Colonic mucosa (tissue), 4 donors: ENCODE measurements around the gene ZNF804A. TPM values are rescaled to one million over a fixed set of nuclear protein-coding genes. Genes with fewer than 3 reads are reported as not detected.
"Not testable (repeated sequence)": the region's sequence is repeated elsewhere in the genome, so short reads cannot be mapped to it uniquely, and the experiment has no call there.

Experiments
- DNase-seq: peaks from one replicate; pipeline ENCODE4 v3.0.0-alpha.2; 2020
- H3K27ac ChIP-seq: fragments of 200-600 bp; one replicate; pipeline ENCODE4 v1.8.0; 2021
- H3K27me3 ChIP-seq: fragments of 200-600 bp; one replicate; pipeline ENCODE4 v1.8.0; 2021
- H3K36me3 ChIP-seq: fragments of 200-600 bp; one replicate; pipeline ENCODE4 v1.8.0; 2021
- H3K4me1 ChIP-seq: fragments of 200-600 bp; one replicate; pipeline ENCODE4 v1.8.0; 2021; ENCODE audit warnings: mild to moderate bottlenecking
- H3K4me3 ChIP-seq: fragments of 200-600 bp; one replicate; pipeline ENCODE4 v1.8.0; 2021
- H3K9ac ChIP-seq, 2 donors: one replicate each; pipeline ENCODE4 v1.7.0; 2013; ENCODE audit warnings: control low read depth in 2 of 2, low read depth in 2 of 2, low read length in 2 of 2
- H3K9me3 ChIP-seq: fragments of 200-600 bp; one replicate; pipeline ENCODE4 v1.8.0; 2021
- CTCF ChIP-seq: fragments of 200-600 bp; IDR thresholded peaks from one replicate; pipeline ENCODE4 v1.8.0; 2022; ENCODE audit warnings: antibody characterized with exemption, mild to moderate bottlenecking
- intact Hi-C: fragments of 100-400 bp; cut with DNase I; formaldehyde crosslinking; loops from one replicate; pipeline ENCODE4 v1.14.1; 2022
- total RNA-seq, 2 donors: library from RNA; stranded (reverse); fragmentation: NEBNext Ultra II Directional in 1 of 2; extraction: Animal tissue kit (Norgen Biotek cat#: 25700) in 1 of 2; gene quantifications; one replicate each; pipeline ENCODE4 v1.2.1, GENCODE V29; 2021
- donor health status: healthy.
- donor health status: DM: no; HTN: no; CAD: no.
- donor health status: DM: no; HTN: no; CAD: no.

Gene ZNF804A
- total RNA-seq, 2 donors from 2014 or later = 0.13 TPM; not detected in 1

GRCh38 chr2:184734338-184734737, 136.0 kb downstream of the ZNF804A start:
- no peak overlapping the region for H3K27ac ChIP-seq
- no peaks in the 10 kb centered on the region for H3K27me3 ChIP-seq
- no peaks in the 10 kb centered on the region for H3K4me1 ChIP-seq
- DNase-seq = no peak
- no peaks in the 10 kb centered on the region for H3K36me3 ChIP-seq
- H3K4me3 ChIP-seq = no peak overlapping the region
- no peak overlapping the region for H3K9ac ChIP-seq
- no peak for TF ChIP-seq CTCF
- intact Hi-C loops = no loop called here
- no peaks in the 10 kb centered on the region for H3K9me3 ChIP-seq

GRCh38 chr2:184735611-184736010, 137.3 kb downstream of the ZNF804A start:
- Histone ChIP-seq H3K27me3 (no peaks in the 10 kb centered on the region), H3K9me3 (no peaks in the 10 kb centered on the region), H3K4me3 (no peak overlapping the region), H3K9ac (no peak overlapping the region), H3K27ac (no peak overlapping the region), H3K36me3 (no peaks in the 10 kb centered on the region), H3K4me1 (no peaks in the 10 kb centered on the region)
- no peak for TF ChIP-seq CTCF
- intact Hi-C loops = no loop called here
- no peak for DNase-seq

GRCh38 chr2:184743096-184743495, 144.8 kb downstream of the ZNF804A start:
- DNase-seq = no peak
- no peak for TF ChIP-seq CTCF
- Histone ChIP-seq H3K27me3 (no peaks in the 10 kb centered on the region), H3K36me3 (no peaks in the 10 kb centered on the region), H3K4me3 (no peak overlapping the region), H3K9me3 (no peaks in the 10 kb centered on the region), H3K4me1 (no peaks in the 10 kb centered on the region), H3K27ac (no peak overlapping the region), H3K9ac (no peak overlapping the region)
- intact Hi-C loops = no loop called here

GRCh38 chr2:184756161-184756560, 157.8 kb downstream of the ZNF804A start:
- no peak for DNase-seq
- Histone ChIP-seq H3K27ac (no peak overlapping the region), H3K9ac (no peak overlapping the region), H3K9me3 (no peaks in the 10 kb centered on the region), H3K36me3 (no peaks in the 10 kb centered on the region), H3K4me1 (no peaks in the 10 kb centered on the region), H3K4me3 (no peak overlapping the region), H3K27me3 (no peaks in the 10 kb centered on the region)
- TF ChIP-seq CTCF = no peak
- intact Hi-C loops = no loop called here

GRCh38 chr2:184756885-184757284, 158.6 kb downstream of the ZNF804A start:
- no peak for TF ChIP-seq CTCF
- no peaks in the 10 kb centered on the region for H3K36me3 ChIP-seq
- H3K27ac ChIP-seq = no peak overlapping the region
- H3K4me1 ChIP-seq = no peaks in the 10 kb centered on the region
- H3K27me3 ChIP-seq = no peaks in the 10 kb centered on the region
- no peak for DNase-seq
- no peaks in the 10 kb centered on the region for H3K9me3 ChIP-seq
- H3K4me3 ChIP-seq = no peak overlapping the region
- H3K9ac ChIP-seq = no peak overlapping the region
- intact Hi-C loops = no loop called here

- H3K9ac ChIP-seq, DNase-seq, H3K36me3 ChIP-seq, H3K4me3 ChIP-seq, H3K27me3 ChIP-seq, H3K27ac ChIP-seq, intact Hi-C loops, H3K9me3 ChIP-seq, H3K4me1 ChIP-seq: not testable (repeated sequence)
These were observed 161.4 kb downstream of the ZNF804A start for GRCh38 chr2:184759557-184760255.
